Epithelial cell of proximal tubule (primary cell): ENCODE data around the gene IL32. TPM values are rescaled to one million over a fixed set of nuclear protein-coding genes. Genes with fewer than 3 reads are reported as not detected.
"Not testable (repeated sequence)": the region's sequence is repeated elsewhere in the genome, so short reads cannot be mapped to it uniquely, and the experiment has no call there.

ENCODE experiments used
- DNase-seq: peaks from one replicate; pipeline ENCODE4 v3.0.0-alpha.2; 2011; ENCODE audit warnings: low read depth
- H3K4me3 ChIP-seq: 2 replicates; pipeline ENCODE4 v1.5.1; 2011; ENCODE audit warnings: low read depth, mild to moderate bottlenecking, low read length
- total RNA-seq: library from RNA; depleted of rRNA; stranded (reverse); fragments of >200 nt; gene quantifications from 2 replicates; pipeline ENCODE4 v1.2.3, GENCODE V29; 2015
- TF ChIP-seq, protein P1 (sequence below): conservative IDR thresholded peaks from 2 replicates; pipeline ENCODE4 v1.5.1; 2012; ENCODE audit warnings: low read depth, mild to moderate bottlenecking, low read length

Gene IL32
- total RNA-seq, 1 donor from 2014 or later = 747 TPM

DNA sequence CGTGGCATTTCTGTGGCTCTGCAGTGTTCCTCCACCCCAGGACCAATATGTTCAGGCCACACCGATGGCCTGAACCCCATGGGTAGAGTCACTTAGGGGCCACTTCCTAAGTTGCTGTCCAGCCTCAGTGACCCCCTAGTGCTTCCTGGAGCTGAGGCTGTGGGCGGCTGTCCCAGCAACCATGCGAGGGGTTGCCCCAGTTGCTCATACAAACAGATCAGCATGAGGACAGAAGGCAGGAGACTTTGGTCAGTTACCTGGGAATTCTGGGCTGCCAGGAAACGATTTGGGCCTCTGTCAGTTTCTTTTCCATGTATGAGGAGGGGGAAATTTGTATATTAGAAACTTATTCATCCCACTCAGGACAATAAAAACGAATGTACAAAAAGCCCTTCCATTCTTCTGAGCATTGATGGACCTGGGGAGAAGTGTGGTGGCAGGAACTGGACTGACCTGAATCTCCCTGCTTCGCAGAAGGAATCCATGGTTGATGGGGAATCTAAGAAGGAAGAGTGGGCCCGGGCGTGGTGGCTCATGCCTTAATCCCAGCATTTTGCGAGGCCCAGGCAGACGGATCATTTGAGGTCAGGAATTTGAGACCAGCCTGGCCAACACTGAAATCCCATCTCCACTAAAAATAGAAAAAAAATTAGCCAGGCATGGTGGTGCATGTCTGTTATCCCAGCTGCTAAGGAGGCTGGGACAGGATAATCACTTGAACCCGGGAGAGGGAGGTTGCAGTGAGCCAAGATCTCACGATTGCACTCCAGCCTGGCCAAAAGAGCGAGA lies 4.9 kb upstream of the IL32 start:
- TF ChIP-seq, protein P1, sequence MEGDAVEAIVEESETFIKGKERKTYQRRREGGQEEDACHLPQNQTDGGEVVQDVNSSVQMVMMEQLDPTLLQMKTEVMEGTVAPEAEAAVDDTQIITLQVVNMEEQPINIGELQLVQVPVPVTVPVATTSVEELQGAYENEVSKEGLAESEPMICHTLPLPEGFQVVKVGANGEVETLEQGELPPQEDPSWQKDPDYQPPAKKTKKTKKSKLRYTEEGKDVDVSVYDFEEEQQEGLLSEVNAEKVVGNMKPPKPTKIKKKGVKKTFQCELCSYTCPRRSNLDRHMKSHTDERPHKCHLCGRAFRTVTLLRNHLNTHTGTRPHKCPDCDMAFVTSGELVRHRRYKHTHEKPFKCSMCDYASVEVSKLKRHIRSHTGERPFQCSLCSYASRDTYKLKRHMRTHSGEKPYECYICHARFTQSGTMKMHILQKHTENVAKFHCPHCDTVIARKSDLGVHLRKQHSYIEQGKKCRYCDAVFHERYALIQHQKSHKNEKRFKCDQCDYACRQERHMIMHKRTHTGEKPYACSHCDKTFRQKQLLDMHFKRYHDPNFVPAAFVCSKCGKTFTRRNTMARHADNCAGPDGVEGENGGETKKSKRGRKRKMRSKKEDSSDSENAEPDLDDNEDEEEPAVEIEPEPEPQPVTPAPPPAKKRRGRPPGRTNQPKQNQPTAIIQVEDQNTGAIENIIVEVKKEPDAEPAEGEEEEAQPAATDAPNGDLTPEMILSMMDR = no peak
- no peak overlapping the region for H3K4me3 ChIP-seq
- no peak for DNase-seq

DNA sequence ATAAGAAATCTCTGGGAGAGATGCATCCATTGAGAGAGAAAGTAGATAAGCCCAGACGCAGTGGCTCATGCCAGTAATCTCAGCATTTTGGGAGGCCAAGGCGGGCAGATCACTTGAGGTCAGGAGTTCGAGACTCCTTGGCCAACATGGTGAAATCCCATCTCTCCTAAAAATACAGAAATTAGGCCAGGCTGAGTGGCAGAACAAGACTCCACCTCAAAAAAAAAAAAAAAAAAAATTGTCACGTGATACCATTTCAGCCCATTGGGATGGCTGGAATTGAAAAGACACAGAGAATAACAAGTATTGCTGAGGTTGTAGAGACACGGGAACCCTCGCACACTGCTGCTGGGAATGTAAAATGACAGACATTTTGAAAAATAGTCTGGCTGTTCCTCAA lies 2.9 kb upstream of the IL32 start:
- DNase-seq = no peak
- H3K4me3 ChIP-seq = no peak overlapping the region
- TF ChIP-seq, protein P1 = no peak

DNA sequence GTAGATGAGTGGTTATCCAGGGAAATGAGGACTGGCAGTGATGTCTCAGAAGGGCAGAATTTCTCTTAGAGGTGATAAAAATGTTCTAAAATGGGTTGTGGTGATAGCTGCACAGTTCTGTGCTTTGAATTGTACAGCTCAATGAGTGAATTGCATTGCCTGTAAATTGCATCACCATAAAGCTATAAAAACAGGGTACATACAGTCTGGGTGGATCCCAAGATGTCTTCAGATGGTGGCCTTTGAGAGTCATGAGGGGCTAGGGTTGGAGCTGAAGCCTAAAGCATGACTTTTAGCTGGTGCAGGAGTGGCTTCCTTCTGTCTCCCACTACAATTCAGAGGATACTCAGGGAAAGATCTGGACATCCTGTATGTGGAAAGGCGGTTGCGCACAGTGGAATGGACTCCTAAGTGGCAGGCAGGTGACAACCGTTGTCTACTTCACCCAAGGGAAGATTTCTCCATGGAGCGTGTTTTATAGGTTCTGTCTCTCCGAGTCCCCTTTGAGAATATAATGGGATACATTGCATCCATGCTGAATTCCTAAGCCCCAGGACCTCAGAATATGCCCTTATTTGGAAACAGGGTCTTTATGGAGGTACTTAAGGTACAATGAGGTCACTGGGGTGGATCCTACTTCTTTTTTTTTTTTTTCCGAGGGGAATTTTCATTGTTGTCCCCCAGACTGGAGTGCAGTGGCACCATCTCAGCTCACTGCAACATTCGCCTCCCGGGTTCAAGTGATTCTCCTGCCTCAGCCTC lies 1.6 kb upstream of the IL32 start:
- no peak for DNase-seq
- no peak overlapping the region for H3K4me3 ChIP-seq
- TF ChIP-seq, protein P1 = no peak

DNA sequence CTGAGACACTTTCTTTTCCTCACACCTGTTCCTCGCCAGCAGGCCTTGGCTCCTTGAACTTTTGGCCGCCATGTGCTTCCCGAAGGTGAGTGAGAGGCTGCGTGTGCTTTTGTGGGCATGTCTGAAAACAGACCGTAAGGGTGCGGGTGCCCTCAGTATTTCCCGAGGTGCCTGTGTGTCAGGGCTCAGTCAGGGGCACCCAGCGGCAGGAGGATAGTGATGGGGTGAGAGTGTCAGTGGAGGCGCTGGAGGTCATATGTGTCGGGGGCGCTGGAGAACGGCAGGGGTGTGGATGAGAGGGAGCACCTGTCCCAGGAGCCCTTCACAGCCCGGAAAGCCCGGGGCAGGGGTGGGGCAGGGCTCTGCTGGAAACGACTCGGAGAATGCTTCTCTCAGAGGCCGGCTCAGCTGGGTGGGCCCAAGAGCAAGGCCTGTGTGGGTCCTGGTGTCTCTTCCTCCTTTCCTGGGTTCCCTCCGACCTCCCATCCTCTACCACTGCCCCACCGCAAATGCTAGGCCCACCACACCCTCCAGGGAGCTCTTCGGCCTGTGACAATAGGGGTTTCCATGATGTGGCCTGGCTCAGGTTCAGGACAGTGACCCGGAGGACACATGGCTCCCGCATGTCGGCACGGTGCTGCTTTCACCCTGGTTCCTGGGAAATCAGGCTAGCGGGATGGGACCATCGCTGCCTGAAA lies 451 bp downstream of the IL32 start:
- TF ChIP-seq, protein P1 = no peak
- peak overlapping the region; percentile 64 for H3K4me3 ChIP-seq
- DNase-seq = no peak

DNA sequence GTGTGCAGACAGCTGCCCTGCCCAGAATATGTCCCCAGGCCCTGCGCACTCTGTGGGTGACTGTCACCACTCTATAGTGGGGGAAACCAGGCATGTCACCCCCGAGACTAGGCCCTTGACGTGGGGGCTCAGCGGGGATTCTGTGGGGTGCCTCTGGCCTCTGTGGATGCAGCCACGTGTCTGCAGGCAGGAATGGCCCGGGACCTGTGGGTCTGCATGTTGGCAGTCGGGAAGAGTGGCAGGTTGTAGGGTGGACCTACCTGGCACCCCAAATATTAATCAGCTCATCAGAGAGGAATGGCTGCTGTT lies 954 bp downstream of the IL32 start:
- H3K4me3 ChIP-seq = peak overlapping the region; percentile 64
- TF ChIP-seq, protein P1 = no peak
- no peak for DNase-seq

DNA sequence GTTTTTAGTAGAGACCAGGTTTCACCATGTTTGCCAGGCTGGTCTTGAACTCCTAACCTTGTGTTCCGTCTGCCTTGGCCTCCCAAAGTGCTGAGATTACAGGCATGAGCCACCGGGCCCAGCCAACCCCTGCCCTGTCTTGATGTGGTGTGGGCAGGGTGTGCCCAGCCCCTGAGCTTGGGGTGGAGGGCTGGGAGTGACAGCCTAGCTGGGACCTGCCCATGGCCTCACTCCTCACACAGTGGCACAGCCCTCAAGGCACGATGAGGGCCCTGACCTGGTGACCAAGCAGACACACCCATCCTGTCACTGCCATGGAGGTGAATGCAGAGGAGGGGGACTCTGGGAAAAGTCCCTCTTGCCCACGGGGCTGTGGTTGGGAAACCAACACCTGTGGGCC lies 3.0 kb downstream of the IL32 start:
- no peak for DNase-seq
- TF ChIP-seq, protein P1 = no peak
- no peak overlapping the region for H3K4me3 ChIP-seq

DNA sequence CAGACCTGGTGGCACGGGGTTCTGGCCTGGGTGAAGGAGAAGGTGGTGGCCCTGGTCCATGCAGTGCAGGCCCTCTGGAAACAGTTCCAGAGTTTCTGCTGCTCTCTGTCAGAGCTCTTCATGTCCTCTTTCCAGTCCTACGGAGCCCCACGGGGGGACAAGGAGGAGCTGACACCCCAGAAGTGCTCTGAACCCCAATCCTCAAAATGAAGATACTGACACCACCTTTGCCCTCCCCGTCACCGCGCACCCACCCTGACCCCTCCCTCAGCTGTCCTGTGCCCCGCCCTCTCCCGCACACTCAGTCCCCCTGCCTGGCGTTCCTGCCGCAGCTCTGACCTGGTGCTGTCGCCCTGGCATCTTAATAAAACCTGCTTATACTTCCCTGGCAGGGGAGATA lies 3.7 kb downstream of the IL32 start:
- DNase-seq, H3K4me3 ChIP-seq: not testable (repeated sequence)
